A549 (cell line): ENCODE measurements around the gene TAF10. TPM values are rescaled to one million over a fixed set of nuclear protein-coding genes. Genes with fewer than 3 reads are reported as not detected.

Experiments
- ATAC-seq, 2 experiments: fragments of 200-7000 bp in 1 of 2; fragments of >200 bp in 1 of 2; cut with Nextera tagmentation in 1 of 2; cut with Tn5 transposase in 1 of 2; 3 replicates each; pipeline versions ENCODE4 v1.8.0 to v1.9.1; 2018 to 2020; ENCODE audit warnings: mild to moderate bottlenecking in 1 of 2, moderate library complexity in 1 of 2
- CTCF ChIA-PET: fragments of 300-600 bp; sonication (Branson Sonifier 250); formaldehyde crosslinking; extraction: SDS; loops from one replicate; lab custom pipeline; 2021; ENCODE audit warnings: antibody characterized with exemption, inconsistent platforms; lab: Yijun Ruan, JAX
- POLR2A ChIA-PET: fragments of 350-600 bp; formaldehyde crosslinking; extraction: SDS; loops from one replicate; lab custom pipeline; 2021; ENCODE audit warnings: antibody characterized with exemption, inconsistent platforms; lab: Yijun Ruan, JAX
- DNase-seq, 2 experiments: peaks; one replicate each; pipeline versions ENCODE4 v3.0.0 to v3.0.0-alpha.2; 2011 to 2016; ENCODE audit warnings: low read depth in 1 of 2, low spot score in 1 of 2
- FAIRE-seq: peaks from 2 replicates; lab custom pipeline; 2011; peaks lifted over from hg19 to GRCh38; lab: Jason Lieb, UNC
- H3K27ac ChIP-seq, 2 experiments: fragments of >200 bp; sonication (Bioruptor Twin); formaldehyde crosslinking; 3 replicates each; pipeline ENCODE4 v1.5.1; 2016 to 2017
- H3K4me1 ChIP-seq: fragments of >200 bp; sonication (Bioruptor Twin); formaldehyde crosslinking; 3 replicates; pipeline ENCODE4 v1.6.1; 2016
- H3K4me2 ChIP-seq: fragments of >200 bp; sonication (Bioruptor Twin); formaldehyde crosslinking; 3 replicates; pipeline ENCODE4 v1.6.1; 2016
- H3K4me3 ChIP-seq: fragments of >200 bp; sonication (Bioruptor Twin); formaldehyde crosslinking; 3 replicates; pipeline ENCODE4 v1.5.1; 2016
- H3K9me3 ChIP-seq: fragments of >200 bp; sonication (Bioruptor Twin); formaldehyde crosslinking; 3 replicates; pipeline ENCODE4 v1.6.1; 2016
- ATOH8 ChIP-seq: fragments of 250-450 bp; sonication (Bioruptor Pico); IDR thresholded peaks from 2 replicates; pipeline ENCODE4 v1.5.0; 2020; ENCODE audit warnings: low read depth, mild to moderate bottlenecking, moderate library complexity
- CEBPB ChIP-seq, 2 experiments: fragments of >200 bp in 1 of 2; sonication (Bioruptor Twin) in 1 of 2; formaldehyde crosslinking in 1 of 2; IDR thresholded peaks; 2 replicates each; pipeline ENCODE4 v1.6.1; 2012 to 2016
- E2F6 ChIP-seq: IDR thresholded peaks from 2 replicates; pipeline ENCODE4 v1.6.1; 2012; ENCODE audit warnings: low read depth, borderline replicate concordance
- EHMT2 ChIP-seq: fragments of 200-600 bp; sonication (generic); IDR thresholded peaks from 2 replicates; pipeline ENCODE4 v1.6.1; 2016; ENCODE audit warnings: antibody characterized with exemption, low read depth, mild to moderate bottlenecking, moderate library complexity
- ELK1 ChIP-seq: fragments of 150-350 bp; IDR thresholded peaks from 2 replicates; pipeline ENCODE4 v1.6.1; 2014; ENCODE audit warnings: low read depth, mild to moderate bottlenecking, low read length
- ESRRA ChIP-seq: fragments of 150-350 bp; IDR thresholded peaks from 2 replicates; pipeline ENCODE4 v1.6.1; 2014; ENCODE audit warnings: mild to moderate bottlenecking, low read length, borderline replicate concordance
- FOSB ChIP-seq: fragments of 250-450 bp; sonication (Bioruptor Pico); IDR thresholded peaks from 2 replicates; pipeline ENCODE4 v1.5.0; 2020; ENCODE audit warnings: mild to moderate bottlenecking, moderate library complexity
- FOXS1 ChIP-seq: fragments of 250-450 bp; sonication (Bioruptor Pico); IDR thresholded peaks from 2 replicates; pipeline ENCODE4 v1.5.0; 2020; ENCODE audit warnings: mild to moderate bottlenecking, moderate library complexity
- GATA3 ChIP-seq: IDR thresholded peaks from 2 replicates; pipeline ENCODE4 v1.6.1; 2012; ENCODE audit warnings: borderline replicate concordance
- HDAC2 ChIP-seq: fragments of 200-600 bp; sonication (generic); IDR thresholded peaks from 2 replicates; pipeline ENCODE4 v1.6.1; 2016
- HMGXB4 ChIP-seq: fragments of 250-450 bp; sonication (Bioruptor Pico); IDR thresholded peaks from 2 replicates; pipeline ENCODE4 v1.5.0; 2021; ENCODE audit warnings: mild to moderate bottlenecking, moderate library complexity, borderline replicate concordance
- HOXA7 ChIP-seq: fragments of 250-450 bp; sonication (Bioruptor Pico); IDR thresholded peaks from 2 replicates; pipeline ENCODE4 v1.5.0; 2020; ENCODE audit warnings: mild to moderate bottlenecking, moderate library complexity
- JUNB ChIP-seq: fragments of >200 bp; sonication (Bioruptor Twin); formaldehyde crosslinking; IDR thresholded peaks from 2 replicates; pipeline ENCODE4 v1.6.1; 2016
- MAZ ChIP-seq: fragments of 150-350 bp; IDR thresholded peaks from 2 replicates; pipeline ENCODE4 v1.6.1; 2014; ENCODE audit warnings: antibody characterized with exemption, low read depth, low read length, borderline replicate concordance
- NPAS2 ChIP-seq: fragments of 250-450 bp; sonication (Bioruptor Pico); IDR thresholded peaks from 2 replicates; pipeline ENCODE4 v1.8.0; 2022; ENCODE audit warnings: mild to moderate bottlenecking, moderate library complexity, borderline replicate concordance
- NR3C1 ChIP-seq: fragments of >200 bp; sonication (Bioruptor Twin); formaldehyde crosslinking; IDR thresholded peaks from 3 replicates; pipeline ENCODE4 v1.6.1; 2017
- POLR2A ChIP-seq: IDR thresholded peaks from 2 replicates; pipeline ENCODE4 v1.6.1; 2012; ENCODE audit warnings: mild to moderate bottlenecking, low read length
- RAD21 ChIP-seq, 2 experiments: fragments of >200 bp in 1 of 2; sonication (Bioruptor Twin) in 1 of 2; formaldehyde crosslinking in 1 of 2; IDR thresholded peaks in 1 of 2; conservative IDR thresholded peaks in 1 of 2; 2 replicates in 1 of 2; 3 replicates in 1 of 2; pipeline ENCODE4 v1.6.1; 2012 to 2018; ENCODE audit warnings: inconsistent platforms in 1 of 2
- RARB ChIP-seq: fragments of 250-450 bp; sonication (Bioruptor Pico); IDR thresholded peaks from 2 replicates; pipeline ENCODE4 v1.8.0; 2021; ENCODE audit warnings: mild to moderate bottlenecking, moderate library complexity
- RCOR1 ChIP-seq: fragments of 150-350 bp; IDR thresholded peaks from 2 replicates; pipeline ENCODE4 v1.6.1; 2014; ENCODE audit warnings: antibody characterized with exemption, low read length, low read depth
- REST ChIP-seq: fragments of 200-600 bp; sonication (generic); IDR thresholded peaks from 2 replicates; pipeline ENCODE4 v1.6.1; 2016; ENCODE audit warnings: antibody characterized with exemption, mild to moderate bottlenecking, moderate library complexity
- SMC3 ChIP-seq: fragments of >200 bp; sonication (Bioruptor Twin); formaldehyde crosslinking; IDR thresholded peaks from 3 replicates; pipeline ENCODE4 v1.6.1; 2018; ENCODE audit warnings: inconsistent platforms
- TP53 ChIP-seq: fragments of 250-450 bp; sonication (Bioruptor Pico); IDR thresholded peaks from 2 replicates; pipeline ENCODE4 v1.5.0; 2021; ENCODE audit warnings: mild to moderate bottlenecking, moderate library complexity
- USF2 ChIP-seq: fragments of 450-650 bp; IDR thresholded peaks from 2 replicates; pipeline ENCODE4 v1.6.1; 2014; ENCODE audit warnings: antibody characterized with exemption
- ZC3H11A ChIP-seq: fragments of 450-650 bp; IDR thresholded peaks from 2 replicates; pipeline ENCODE4 v1.6.1; 2014; ENCODE audit warnings: antibody characterized with exemption, mild to moderate bottlenecking
- ZNF302 ChIP-seq: fragments of 250-450 bp; sonication (Bioruptor Pico); IDR thresholded peaks from 2 replicates; pipeline ENCODE4 v1.9.0; 2021; ENCODE audit warnings: inconsistent platforms, mild to moderate bottlenecking, moderate library complexity
- ZSCAN20 ChIP-seq: fragments of 250-450 bp; sonication (Bioruptor Pico); IDR thresholded peaks from 2 replicates; pipeline ENCODE4 v1.8.0; 2022; ENCODE audit warnings: mild to moderate bottlenecking, moderate library complexity
- WGBS: methylation state at CpG from one replicate; pipeline ENCODE4 v1.1.6; 2017; ENCODE audit errors: missing lambda C conversion rate; 5-methylcytosine and 5-hydroxymethylcytosine counted together
- polyA plus RNA-seq, 4 experiments: library from polyadenylated mRNA; depleted of rRNA in 3 of 4; stranded (reverse); fragments of >200 nt; fragmentation: RNase III in 1 of 4; extraction: RNeasy Plus Mini Kit Qiagen cat#74134 plus additional on column Dnase treatment in 1 of 4; gene quantifications; 2 replicates in 3 of 4; 3 replicates in 1 of 4; pipeline ENCODE4 v1.2.3, GENCODE V29; 2011 to 2017

The TAF10 gene
- polyA plus RNA-seq, 2 of the 4 experiments (the other 2 are of a cell fraction): 135 to 174 TPM

GRCh38 chr11:6650104-6650503 lies 38.1 kb upstream of the TAF10 start (continued):
- no peak for TF ChIP-seq E2F6

- no peak overlapping the region for H3K27ac ChIP-seq
- ATAC-seq (no peak), FAIRE-seq (no peak), DNase-seq (no peak)
- H3K9me3 ChIP-seq: no peaks in the 10 kb centered on the region
- TF ChIP-seq ATOH8 (CRISPR knock-in tag) (no peak), REST (no peak), NR3C1 (no peak), RCOR1 (no peak), CEBPB (IDR thresholded peaks at IDR 0.05) (no peak), GATA3 (no peak), TP53 (no peak), HOXA7 (CRISPR knock-in tag) (no peak), ZSCAN20 (CRISPR knock-in tag) (no peak), POLR2A (no peak), HDAC2 (no peak), ESRRA (no peak), FOSB (no peak)
- no peaks in the 10 kb centered on the region for H3K4me1 ChIP-seq
- ChIA-PET CTCF (interaction anchor here (1.7 kb wide), 1 partner anchor 10 kb away, joined by 4 read pairs; no protein-coding TSS in a partner anchor), POLR2A (no interaction called here)
- 6% methylated on average over 1 of the region's 1 CpG for WGBS
- H3K4me2 ChIP-seq: no peak overlapping the region
- no peak overlapping the region for H3K4me3 ChIP-seq
Measured at GRCh38 chr11:6648501-6648900, 36.5 kb upstream of the TAF10 start.

GRCh38 chr11:6647836-6648235 lies 35.8 kb upstream of the TAF10 start:
- 58% methylated on average over 2 of the region's 2 CpGs for WGBS
- FAIRE-seq: no peak
- no peak for DNase-seq
- ATAC-seq: no peak
- POLR2A ChIA-PET: no interaction called here
- H3K4me3 ChIP-seq: no peak overlapping the region
- no peak overlapping the region for H3K4me2 ChIP-seq
- no peaks in the 10 kb centered on the region for H3K9me3 ChIP-seq
- no peaks in the 10 kb centered on the region for H3K4me1 ChIP-seq
- no peak overlapping the region for H3K27ac ChIP-seq
- CTCF ChIA-PET: interaction anchor here (1.7 kb wide), 1 partner anchor 10 kb away, joined by 4 read pairs; no protein-coding TSS in a partner anchor
- TF ChIP-seq RAD21 (conservative IDR thresholded peaks at IDR 0.05 in 1 of 2, IDR thresholded peaks at IDR 0.05 in 1 of 2) (no peak), ZSCAN20 (CRISPR knock-in tag) (no peak), ZNF302 (CRISPR knock-in tag) (no peak), SMC3 (no peak), ELK1 (no peak), RARB (CRISPR knock-in tag) (no peak), POLR2A (no peak), MAZ (no peak), FOXS1 (CRISPR knock-in tag) (no peak), ESRRA (no peak), USF2 (no peak), EHMT2 (no peak), NPAS2 (CRISPR knock-in tag) (no peak), ZC3H11A (no peak), JUNB (no peak), E2F6 (no peak), HMGXB4 (CRISPR knock-in tag) (no peak)
